WTC11 (cell line): Measurements from ENCODE around the gene DDX10. TPM values are rescaled to one million over a fixed set of nuclear protein-coding genes. Genes with fewer than 3 reads are reported as not detected.

Experiments
- ATAC-seq: fragments of 200-7000 bp; cut with Tn5 transposase; 2 replicates; pipeline ENCODE4 v1.10.0; 2021; ENCODE audit warnings: mild to moderate bottlenecking, moderate library complexity
- CTCF ChIA-PET: fragments of 300-600 bp; sonication (Branson Sonifier 250); formaldehyde crosslinking; loops from one replicate; lab custom pipeline; 2021; ENCODE audit warnings: antibody characterized with exemption; lab: Charles Lee
- POLR2A ChIA-PET: fragments of 350-600 bp; sonication (Branson Sonifier 250); formaldehyde crosslinking; loops from one replicate; lab custom pipeline; 2021; ENCODE audit warnings: antibody characterized with exemption; lab: Charles Lee
- DNase-seq: peaks from one replicate; pipeline ENCODE4 v3.0.0; 2021; ENCODE audit warnings: low spot score
- H3K27ac Mint-ChIP-seq: 2 replicates; pipeline ENCODE4 v1.8.0; 2021; ENCODE audit warnings: mixed read lengths
- H3K27me3 Mint-ChIP-seq: 2 replicates; pipeline ENCODE4 v1.8.0; 2021; ENCODE audit warnings: low read depth, mild to moderate bottlenecking, moderate library complexity, mixed read lengths
- H3K36me3 Mint-ChIP-seq: 2 replicates; pipeline ENCODE4 v1.8.0; 2021; ENCODE audit warnings: mixed read lengths
- H3K4me1 Mint-ChIP-seq: 2 replicates; pipeline ENCODE4 v1.8.0; 2022; ENCODE audit warnings: mixed read lengths
- H3K4me3 Mint-ChIP-seq: 2 replicates; pipeline ENCODE4 v1.8.0; 2021; ENCODE audit warnings: mild to moderate bottlenecking, moderate library complexity, mixed read lengths
- H3K9me3 Mint-ChIP-seq: 2 replicates; pipeline ENCODE4 v1.8.0; 2021; ENCODE audit warnings: mixed read lengths
- CBFB ChIP-seq: sonication (generic); formaldehyde crosslinking; IDR thresholded peaks from 2 replicates; pipeline ENCODE4 v1.8.1; 2022; ENCODE audit warnings: mild to moderate bottlenecking, low read depth, missing genetic modification reagents
- ELF4 ChIP-seq: sonication (generic); formaldehyde crosslinking; IDR thresholded peaks from 2 replicates; pipeline ENCODE4 v1.8.1; 2022; ENCODE audit warnings: low read depth, mild to moderate bottlenecking, moderate library complexity, missing genetic modification reagents
- GRHL2 ChIP-seq: fragments of 250-450 bp; sonication (Bioruptor Pico); IDR thresholded peaks from 2 replicates; pipeline ENCODE4 v1.8.0; 2022; ENCODE audit warnings: mild to moderate bottlenecking, moderate library complexity; ENCODE audit not compliant: insufficient replicate concordance, severe bottlenecking
- GTF2I ChIP-seq: fragments of 250-450 bp; sonication (Bioruptor Pico); conservative IDR thresholded peaks from 2 replicates; pipeline ENCODE4 v1.4.0; 2021; ENCODE audit warnings: mild to moderate bottlenecking
- HMGA2 ChIP-seq: fragments of 250-450 bp; sonication (Bioruptor Pico); IDR thresholded peaks from 2 replicates; pipeline ENCODE4 v1.4.0; 2021; ENCODE audit warnings: mild to moderate bottlenecking, moderate library complexity
- KAT7 ChIP-seq: sonication (generic); formaldehyde crosslinking; IDR thresholded peaks from 2 replicates; pipeline ENCODE4 v1.8.1; 2023; ENCODE audit warnings: missing genetic modification reagents, mild to moderate bottlenecking, borderline replicate concordance
- MYBL2 ChIP-seq: sonication (generic); formaldehyde crosslinking; IDR thresholded peaks from 2 replicates; pipeline ENCODE4 v1.8.1; 2023; ENCODE audit warnings: mild to moderate bottlenecking, moderate library complexity, missing genetic modification reagents
- RELA ChIP-seq: sonication (generic); formaldehyde crosslinking; IDR thresholded peaks from 2 replicates; pipeline ENCODE4 v1.8.1; 2022; ENCODE audit warnings: missing genetic modification reagents, mild to moderate bottlenecking, borderline replicate concordance
- SMAD3 ChIP-seq: sonication (generic); formaldehyde crosslinking; IDR thresholded peaks from 2 replicates; pipeline ENCODE4 v1.8.0; 2022; ENCODE audit warnings: missing genetic modification reagents, mild to moderate bottlenecking, borderline replicate concordance
- total RNA-seq: library from RNA; stranded (reverse); gene quantifications from 3 replicates; pipeline ENCODE4 v1.2.3, GENCODE V29; 2021
- TF ChIP-seq, protein P1 (sequence below): sonication (generic); formaldehyde crosslinking; IDR thresholded peaks from 2 replicates; pipeline ENCODE4 v1.8.0; 2022; ENCODE audit warnings: mild to moderate bottlenecking, missing genetic modification reagents
- TF ChIP-seq, protein P2 (sequence below): sonication (generic); formaldehyde crosslinking; IDR thresholded peaks from 2 replicates; pipeline ENCODE4 v1.8.1; 2023; ENCODE audit warnings: mild to moderate bottlenecking, missing genetic modification reagents
- TF ChIP-seq, protein P3 (sequence below): sonication (generic); formaldehyde crosslinking; IDR thresholded peaks from 2 replicates; pipeline ENCODE4 v1.8.0; 2023; ENCODE audit warnings: missing genetic modification reagents, mild to moderate bottlenecking, borderline replicate concordance
- TF ChIP-seq, protein P4 (sequence below): fragments of 250-450 bp; sonication (Bioruptor Pico); IDR thresholded peaks from 2 replicates; pipeline ENCODE4 v2.1.2; 2022; ENCODE audit warnings: mild to moderate bottlenecking, moderate library complexity
- TF ChIP-seq, protein P5 (sequence below): sonication (generic); formaldehyde crosslinking; IDR thresholded peaks from 2 replicates; pipeline ENCODE4 v1.8.1; 2023; ENCODE audit warnings: mild to moderate bottlenecking, missing genetic modification reagents, moderate library complexity
- TF ChIP-seq, protein P6 (sequence below): sonication (generic); formaldehyde crosslinking; IDR thresholded peaks from 2 replicates; pipeline ENCODE4 v1.8.1; 2022; ENCODE audit warnings: mild to moderate bottlenecking, missing genetic modification reagents, moderate library complexity, borderline replicate concordance
- TF ChIP-seq, protein P7 (sequence below): sonication (generic); formaldehyde crosslinking; IDR thresholded peaks from 2 replicates; pipeline ENCODE4 v1.8.1; 2022; ENCODE audit warnings: low read depth, missing genetic modification reagents, borderline replicate concordance
- TF ChIP-seq, protein P8 (sequence below): fragments of 250-450 bp; sonication (Bioruptor Pico); IDR thresholded peaks from 2 replicates; pipeline ENCODE4 v1.9.0; 2021; ENCODE audit warnings: mild to moderate bottlenecking

DDX10 gene
- total RNA-seq, 1 experiment from 2014 or later = 56.8 TPM

DNA sequence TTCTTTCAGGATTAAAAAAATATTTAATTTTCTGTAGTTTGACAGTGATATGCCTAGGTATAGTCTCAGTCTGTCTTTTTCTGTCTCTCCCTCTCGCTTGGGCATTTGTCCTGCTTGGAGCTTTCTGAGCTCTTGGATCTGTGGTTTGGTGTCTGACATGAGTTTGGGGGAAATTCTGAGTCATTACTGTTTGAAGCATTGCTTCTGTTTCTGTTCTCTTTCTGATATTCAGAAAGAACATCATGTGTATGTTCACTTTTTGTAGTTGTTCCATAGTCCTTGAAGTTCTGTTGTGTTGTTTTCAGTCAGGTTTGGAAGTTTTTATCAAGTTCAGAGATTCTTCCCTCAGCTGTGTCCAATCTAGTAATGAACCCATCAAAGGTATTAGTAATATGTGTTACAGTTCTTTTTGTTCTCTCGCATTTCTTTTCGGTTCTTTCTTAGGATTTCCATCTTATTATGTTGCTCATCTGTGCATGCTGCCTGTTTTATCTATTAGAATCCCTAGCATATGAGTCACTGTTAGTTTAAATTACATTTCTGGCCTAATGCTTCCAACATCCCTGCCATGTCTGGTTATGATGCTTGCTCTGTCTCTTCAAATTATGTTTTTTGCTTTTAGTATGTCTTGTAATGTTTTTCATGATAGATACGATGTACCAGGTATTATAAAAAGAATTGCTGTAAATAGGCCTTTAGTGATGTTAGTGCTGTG lies 48.4 kb downstream of the DDX10 start:
- POLR2A ChIA-PET = no interaction called here
- Mint-ChIP-seq H3K9me3 (peaks cover 9% of the 10 kb centered on the region), H3K27ac (peak overlapping the region; percentile 44; the same call in 1 of the 2 replicates), H3K27me3 (no peaks in the 10 kb centered on the region), H3K4me3 (no peak overlapping the region), H3K36me3 (peaks cover 43% of the 10 kb centered on the region), H3K4me1 (peaks cover 12% of the 10 kb centered on the region)
- CTCF ChIA-PET = interaction anchor here (2.3 kb wide), 1 partner anchor 21 kb away, joined by 8 read pairs; no protein-coding TSS in a partner anchor
- DNase-seq (no peak), ATAC-seq (no peak)
- TF ChIP-seq, protein P1, sequence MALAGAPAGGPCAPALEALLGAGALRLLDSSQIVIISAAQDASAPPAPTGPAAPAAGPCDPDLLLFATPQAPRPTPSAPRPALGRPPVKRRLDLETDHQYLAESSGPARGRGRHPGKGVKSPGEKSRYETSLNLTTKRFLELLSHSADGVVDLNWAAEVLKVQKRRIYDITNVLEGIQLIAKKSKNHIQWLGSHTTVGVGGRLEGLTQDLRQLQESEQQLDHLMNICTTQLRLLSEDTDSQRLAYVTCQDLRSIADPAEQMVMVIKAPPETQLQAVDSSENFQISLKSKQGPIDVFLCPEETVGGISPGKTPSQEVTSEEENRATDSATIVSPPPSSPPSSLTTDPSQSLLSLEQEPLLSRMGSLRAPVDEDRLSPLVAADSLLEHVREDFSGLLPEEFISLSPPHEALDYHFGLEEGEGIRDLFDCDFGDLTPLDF = no peak
- TF ChIP-seq ELF4 = no peak

DNA sequence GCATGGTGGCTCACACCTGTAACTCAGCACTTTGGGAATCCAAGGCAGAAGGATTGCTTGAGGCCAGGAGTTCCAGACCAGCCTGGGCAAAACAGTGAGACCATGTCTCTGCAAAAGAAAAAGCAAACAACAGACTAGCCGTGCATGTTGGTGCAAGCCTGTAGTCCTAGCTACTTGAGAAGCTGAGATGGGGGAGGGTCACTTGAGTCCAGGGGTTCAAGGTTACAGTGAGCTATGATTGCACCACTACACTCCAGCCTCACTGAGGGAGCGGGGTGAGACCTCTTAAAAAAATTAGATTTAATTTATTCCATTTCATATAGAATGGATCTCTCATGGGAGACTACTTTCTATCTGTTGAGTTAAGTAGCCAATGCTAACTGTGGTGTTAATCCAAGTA lies 50.4 kb downstream of the DDX10 start:
- Mint-ChIP-seq H3K27me3 (no peaks in the 10 kb centered on the region), H3K4me3 (no peak overlapping the region), H3K9me3 (no peaks in the 10 kb centered on the region), H3K4me1 (peaks cover 12% of the 10 kb centered on the region), H3K27ac (peak overlapping the region; percentile 64; the same call in 1 of the 2 replicates), H3K36me3 (peaks cover 26% of the 10 kb centered on the region)
- CTCF ChIA-PET = no interaction called here
- no peak for DNase-seq
- no peak for ATAC-seq
- no peak for TF ChIP-seq HMGA2 (CRISPR knock-in tag)
- no peak for TF ChIP-seq CBFB (CRISPR knock-in tag)
- TF ChIP-seq, protein P2, sequence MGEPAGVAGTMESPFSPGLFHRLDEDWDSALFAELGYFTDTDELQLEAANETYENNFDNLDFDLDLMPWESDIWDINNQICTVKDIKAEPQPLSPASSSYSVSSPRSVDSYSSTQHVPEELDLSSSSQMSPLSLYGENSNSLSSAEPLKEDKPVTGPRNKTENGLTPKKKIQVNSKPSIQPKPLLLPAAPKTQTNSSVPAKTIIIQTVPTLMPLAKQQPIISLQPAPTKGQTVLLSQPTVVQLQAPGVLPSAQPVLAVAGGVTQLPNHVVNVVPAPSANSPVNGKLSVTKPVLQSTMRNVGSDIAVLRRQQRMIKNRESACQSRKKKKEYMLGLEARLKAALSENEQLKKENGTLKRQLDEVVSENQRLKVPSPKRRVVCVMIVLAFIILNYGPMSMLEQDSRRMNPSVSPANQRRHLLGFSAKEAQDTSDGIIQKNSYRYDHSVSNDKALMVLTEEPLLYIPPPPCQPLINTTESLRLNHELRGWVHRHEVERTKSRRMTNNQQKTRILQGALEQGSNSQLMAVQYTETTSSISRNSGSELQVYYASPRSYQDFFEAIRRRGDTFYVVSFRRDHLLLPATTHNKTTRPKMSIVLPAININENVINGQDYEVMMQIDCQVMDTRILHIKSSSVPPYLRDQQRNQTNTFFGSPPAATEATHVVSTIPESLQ (CRISPR knock-in tag) = no peak
- TF ChIP-seq ELF4 = no peak
- TF ChIP-seq, protein P3, sequence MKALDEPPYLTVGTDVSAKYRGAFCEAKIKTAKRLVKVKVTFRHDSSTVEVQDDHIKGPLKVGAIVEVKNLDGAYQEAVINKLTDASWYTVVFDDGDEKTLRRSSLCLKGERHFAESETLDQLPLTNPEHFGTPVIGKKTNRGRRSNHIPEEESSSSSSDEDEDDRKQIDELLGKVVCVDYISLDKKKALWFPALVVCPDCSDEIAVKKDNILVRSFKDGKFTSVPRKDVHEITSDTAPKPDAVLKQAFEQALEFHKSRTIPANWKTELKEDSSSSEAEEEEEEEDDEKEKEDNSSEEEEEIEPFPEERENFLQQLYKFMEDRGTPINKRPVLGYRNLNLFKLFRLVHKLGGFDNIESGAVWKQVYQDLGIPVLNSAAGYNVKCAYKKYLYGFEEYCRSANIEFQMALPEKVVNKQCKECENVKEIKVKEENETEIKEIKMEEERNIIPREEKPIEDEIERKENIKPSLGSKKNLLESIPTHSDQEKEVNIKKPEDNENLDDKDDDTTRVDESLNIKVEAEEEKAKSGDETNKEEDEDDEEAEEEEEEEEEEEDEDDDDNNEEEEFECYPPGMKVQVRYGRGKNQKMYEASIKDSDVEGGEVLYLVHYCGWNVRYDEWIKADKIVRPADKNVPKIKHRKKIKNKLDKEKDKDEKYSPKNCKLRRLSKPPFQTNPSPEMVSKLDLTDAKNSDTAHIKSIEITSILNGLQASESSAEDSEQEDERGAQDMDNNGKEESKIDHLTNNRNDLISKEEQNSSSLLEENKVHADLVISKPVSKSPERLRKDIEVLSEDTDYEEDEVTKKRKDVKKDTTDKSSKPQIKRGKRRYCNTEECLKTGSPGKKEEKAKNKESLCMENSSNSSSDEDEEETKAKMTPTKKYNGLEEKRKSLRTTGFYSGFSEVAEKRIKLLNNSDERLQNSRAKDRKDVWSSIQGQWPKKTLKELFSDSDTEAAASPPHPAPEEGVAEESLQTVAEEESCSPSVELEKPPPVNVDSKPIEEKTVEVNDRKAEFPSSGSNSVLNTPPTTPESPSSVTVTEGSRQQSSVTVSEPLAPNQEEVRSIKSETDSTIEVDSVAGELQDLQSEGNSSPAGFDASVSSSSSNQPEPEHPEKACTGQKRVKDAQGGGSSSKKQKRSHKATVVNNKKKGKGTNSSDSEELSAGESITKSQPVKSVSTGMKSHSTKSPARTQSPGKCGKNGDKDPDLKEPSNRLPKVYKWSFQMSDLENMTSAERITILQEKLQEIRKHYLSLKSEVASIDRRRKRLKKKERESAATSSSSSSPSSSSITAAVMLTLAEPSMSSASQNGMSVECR (CRISPR knock-in tag) = no peak
- POLR2A ChIA-PET = no interaction called here

DNA sequence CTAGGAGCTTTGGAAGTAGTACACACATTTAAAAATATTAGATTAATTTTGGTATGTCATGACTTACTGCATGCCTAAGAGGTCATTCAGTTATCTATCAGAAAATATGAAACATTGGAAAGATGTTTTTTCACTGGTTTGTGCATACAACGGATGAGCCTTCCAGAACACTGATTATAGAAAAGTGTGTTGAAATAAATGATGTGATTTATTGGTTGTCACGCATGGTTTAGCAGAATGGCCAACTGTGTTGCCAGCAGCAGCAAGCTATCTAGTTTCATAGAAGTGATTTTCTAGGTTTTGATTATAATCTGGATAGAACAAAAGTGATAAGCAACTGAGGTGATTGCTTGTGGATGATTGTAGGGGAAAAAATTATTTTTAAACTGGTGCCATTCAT lies 53.6 kb downstream of the DDX10 start:
- CTCF ChIA-PET = interaction anchor here (1.4 kb wide), 1 partner anchor 15 kb away, joined by 3 read pairs; no protein-coding TSS in a partner anchor
- no peak overlapping the region for H3K27ac Mint-ChIP-seq
- DNase-seq = no peak
- H3K4me1 Mint-ChIP-seq = peaks cover 4% of the 10 kb centered on the region; the same call in 1 of the 2 replicates
- no peak for ATAC-seq
- POLR2A ChIA-PET = no interaction called here
- no peaks in the 10 kb centered on the region for H3K27me3 Mint-ChIP-seq
- H3K36me3 Mint-ChIP-seq = peaks cover 23% of the 10 kb centered on the region
- H3K9me3 Mint-ChIP-seq = no peaks in the 10 kb centered on the region
- no peak overlapping the region for H3K4me3 Mint-ChIP-seq
- no peak for TF ChIP-seq RELA
- TF ChIP-seq, protein P4, sequence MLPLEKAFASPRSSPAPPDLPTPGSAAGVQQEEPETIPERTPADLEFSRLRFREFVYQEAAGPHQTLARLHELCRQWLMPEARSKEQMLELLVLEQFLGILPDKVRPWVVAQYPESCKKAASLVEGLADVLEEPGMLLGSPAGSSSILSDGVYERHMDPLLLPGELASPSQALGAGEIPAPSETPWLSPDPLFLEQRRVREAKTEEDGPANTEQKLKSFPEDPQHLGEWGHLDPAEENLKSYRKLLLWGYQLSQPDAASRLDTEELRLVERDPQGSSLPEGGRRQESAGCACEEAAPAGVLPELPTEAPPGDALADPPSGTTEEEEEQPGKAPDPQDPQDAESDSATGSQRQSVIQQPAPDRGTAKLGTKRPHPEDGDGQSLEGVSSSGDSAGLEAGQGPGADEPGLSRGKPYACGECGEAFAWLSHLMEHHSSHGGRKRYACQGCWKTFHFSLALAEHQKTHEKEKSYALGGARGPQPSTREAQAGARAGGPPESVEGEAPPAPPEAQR (CRISPR knock-in tag) = no peak
- TF ChIP-seq GRHL2 (CRISPR knock-in tag) = no peak
- TF ChIP-seq KAT7 = no peak
- TF ChIP-seq, protein P5, sequence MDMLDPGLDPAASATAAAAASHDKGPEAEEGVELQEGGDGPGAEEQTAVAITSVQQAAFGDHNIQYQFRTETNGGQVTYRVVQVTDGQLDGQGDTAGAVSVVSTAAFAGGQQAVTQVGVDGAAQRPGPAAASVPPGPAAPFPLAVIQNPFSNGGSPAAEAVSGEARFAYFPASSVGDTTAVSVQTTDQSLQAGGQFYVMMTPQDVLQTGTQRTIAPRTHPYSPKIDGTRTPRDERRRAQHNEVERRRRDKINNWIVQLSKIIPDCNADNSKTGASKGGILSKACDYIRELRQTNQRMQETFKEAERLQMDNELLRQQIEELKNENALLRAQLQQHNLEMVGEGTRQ (CRISPR knock-in tag) = no peak
- no peak for TF ChIP-seq GTF2I (CRISPR knock-in tag)
- TF ChIP-seq SMAD3 = no peak
- TF ChIP-seq, protein P6, sequence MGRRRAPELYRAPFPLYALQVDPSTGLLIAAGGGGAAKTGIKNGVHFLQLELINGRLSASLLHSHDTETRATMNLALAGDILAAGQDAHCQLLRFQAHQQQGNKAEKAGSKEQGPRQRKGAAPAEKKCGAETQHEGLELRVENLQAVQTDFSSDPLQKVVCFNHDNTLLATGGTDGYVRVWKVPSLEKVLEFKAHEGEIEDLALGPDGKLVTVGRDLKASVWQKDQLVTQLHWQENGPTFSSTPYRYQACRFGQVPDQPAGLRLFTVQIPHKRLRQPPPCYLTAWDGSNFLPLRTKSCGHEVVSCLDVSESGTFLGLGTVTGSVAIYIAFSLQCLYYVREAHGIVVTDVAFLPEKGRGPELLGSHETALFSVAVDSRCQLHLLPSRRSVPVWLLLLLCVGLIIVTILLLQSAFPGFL (CRISPR knock-in tag) = no peak
- no peak for TF ChIP-seq MYBL2 (CRISPR knock-in tag)
- TF ChIP-seq, protein P7, sequence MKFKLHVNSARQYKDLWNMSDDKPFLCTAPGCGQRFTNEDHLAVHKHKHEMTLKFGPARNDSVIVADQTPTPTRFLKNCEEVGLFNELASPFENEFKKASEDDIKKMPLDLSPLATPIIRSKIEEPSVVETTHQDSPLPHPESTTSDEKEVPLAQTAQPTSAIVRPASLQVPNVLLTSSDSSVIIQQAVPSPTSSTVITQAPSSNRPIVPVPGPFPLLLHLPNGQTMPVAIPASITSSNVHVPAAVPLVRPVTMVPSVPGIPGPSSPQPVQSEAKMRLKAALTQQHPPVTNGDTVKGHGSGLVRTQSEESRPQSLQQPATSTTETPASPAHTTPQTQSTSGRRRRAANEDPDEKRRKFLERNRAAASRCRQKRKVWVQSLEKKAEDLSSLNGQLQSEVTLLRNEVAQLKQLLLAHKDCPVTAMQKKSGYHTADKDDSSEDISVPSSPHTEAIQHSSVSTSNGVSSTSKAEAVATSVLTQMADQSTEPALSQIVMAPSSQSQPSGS (CRISPR knock-in tag) = no peak
- TF ChIP-seq, protein P8, sequence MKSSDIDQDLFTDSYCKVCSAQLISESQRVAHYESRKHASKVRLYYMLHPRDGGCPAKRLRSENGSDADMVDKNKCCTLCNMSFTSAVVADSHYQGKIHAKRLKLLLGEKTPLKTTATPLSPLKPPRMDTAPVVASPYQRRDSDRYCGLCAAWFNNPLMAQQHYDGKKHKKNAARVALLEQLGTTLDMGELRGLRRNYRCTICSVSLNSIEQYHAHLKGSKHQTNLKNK (CRISPR knock-in tag) = no peak
